Activated gamma-delta T cell (primary cell): ENCODE data around the gene MYO1F.
"Not testable (repeated sequence)": the region's sequence is repeated elsewhere in the genome, so short reads cannot be mapped to it uniquely, and the experiment has no call there.

ENCODE experiments used
- DNase-seq: peaks from one replicate; lab custom pipeline; 2025; lab: John Stamatoyannopoulos, UW

MYO1F gene

DNA sequence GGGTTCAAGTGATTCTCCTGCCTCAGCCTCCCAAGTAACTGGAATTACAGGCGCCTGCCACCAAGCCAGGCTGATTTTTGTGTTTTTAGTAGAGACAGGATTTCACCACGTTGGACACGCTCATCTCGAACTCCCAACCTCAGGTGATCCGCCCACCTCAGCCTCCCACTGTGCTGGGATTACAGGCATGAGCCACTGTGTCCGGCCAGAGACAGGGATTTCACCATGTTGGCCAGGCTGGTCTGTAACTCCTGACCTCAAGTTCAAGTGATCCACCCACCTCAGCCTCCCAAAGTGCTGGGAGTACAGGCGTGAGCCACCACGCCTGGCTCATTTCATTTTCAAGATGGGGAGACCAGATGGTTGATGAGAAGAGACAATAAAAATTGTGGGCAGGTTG, 12.4 kb downstream of the MYO1F start:
- not testable (repeated sequence) for DNase-seq

DNA sequence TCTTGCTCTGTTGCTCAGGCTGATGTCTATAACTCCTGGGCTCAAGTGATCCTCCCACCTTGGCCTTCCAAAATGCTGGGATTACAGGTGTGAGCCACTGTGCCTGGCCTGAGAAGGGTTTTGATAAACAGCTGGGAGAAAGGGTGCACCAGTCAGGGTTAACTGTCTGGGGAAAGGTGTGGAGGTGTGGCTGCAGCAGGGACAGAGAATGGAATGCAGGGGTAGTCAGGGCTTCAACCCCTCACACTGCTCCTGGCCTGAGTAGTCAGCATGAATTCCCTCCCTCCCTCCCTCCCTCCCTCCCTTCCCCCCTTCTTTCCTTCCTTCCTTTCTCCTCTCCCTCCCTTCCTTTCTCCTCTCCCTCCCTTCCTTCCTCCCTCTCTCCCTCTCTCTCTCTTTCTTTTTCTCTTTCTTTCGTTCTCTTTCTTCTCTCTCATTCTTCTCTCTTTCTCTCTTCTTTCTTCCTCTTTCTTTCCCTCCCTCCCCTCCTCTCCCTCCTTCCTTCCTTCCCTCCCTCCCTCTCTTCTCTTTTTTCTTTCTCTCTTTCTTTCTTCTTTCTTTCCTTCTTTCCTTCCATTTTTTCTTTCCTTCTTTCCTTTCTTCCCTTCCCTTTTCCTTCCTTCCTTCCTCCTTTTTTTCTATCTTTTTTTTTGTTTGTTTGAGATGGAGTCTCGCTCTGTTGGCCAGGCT, 16.0 kb downstream of the MYO1F start:
- DNase-seq, result no peak

DNA sequence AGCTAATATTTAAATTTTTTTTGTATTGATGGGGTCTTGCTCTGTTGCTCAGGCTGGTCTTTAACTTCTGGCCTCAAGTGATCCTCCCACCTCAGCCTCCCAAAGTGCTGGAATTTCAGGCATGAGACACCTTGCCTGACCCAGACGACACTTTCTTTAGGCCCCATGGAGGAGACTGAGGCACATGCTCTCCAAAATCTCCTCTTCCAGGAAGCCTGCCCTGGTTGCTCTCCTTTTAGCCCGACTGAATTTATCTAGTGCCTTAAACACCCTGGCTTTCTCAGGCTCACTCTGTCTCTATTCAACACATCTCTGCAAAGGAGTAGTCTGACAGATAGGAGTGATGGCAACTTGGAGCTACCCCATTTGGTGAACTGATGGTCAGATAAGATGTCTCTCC, 18.9 kb downstream of the MYO1F start:
- no peak for DNase-seq

DNA sequence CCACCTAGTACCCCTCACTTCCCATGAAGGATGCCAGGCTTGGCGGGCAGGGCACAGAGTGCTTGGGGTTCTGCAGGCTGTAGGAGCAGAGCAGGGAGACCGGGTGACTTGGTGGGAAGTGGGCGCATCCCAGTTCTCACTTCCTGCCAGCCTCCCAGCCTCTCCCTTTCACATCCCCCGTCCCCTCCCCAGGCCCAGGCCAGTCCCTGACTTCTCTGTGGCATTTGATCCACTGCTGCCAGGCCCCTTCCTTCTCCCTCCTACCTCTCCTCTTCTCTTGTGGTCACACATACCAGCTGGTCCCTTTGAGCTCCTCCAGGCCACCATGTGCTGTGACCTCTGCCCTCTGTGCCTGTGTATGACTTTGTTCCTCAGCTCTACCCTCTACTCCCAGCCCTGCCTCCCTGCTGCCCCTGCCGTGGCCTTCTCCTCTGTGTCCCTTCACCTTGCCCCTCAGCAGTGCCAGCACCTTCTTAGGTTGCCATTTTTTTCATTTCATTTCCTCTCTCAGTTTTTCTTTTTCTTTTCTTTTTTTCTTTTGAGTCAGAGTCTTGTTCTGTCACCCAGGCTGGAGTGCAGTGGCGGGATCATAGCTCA, 19.5 kb downstream of the MYO1F start:
- no peak for DNase-seq

DNA sequence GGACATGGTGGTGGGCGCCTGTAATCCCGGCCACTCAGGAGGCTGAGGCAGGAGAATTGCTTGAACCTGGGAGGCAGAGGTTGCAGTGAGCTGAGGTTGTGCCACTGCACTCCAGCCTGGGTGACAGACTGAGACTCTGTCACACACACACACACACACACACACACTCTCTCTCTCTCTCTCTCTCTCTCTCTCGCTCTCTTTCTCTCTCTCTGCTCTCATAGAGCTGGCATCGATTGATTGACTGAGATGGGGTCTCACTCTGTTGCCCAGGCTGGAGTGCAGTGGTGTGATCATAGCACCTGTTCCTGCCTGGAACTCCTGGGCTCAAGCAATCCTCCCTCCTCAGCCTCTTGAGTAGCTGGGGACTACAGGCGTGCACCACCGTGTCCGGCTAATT, 23.5 kb downstream of the MYO1F start:
- DNase-seq, result not testable (repeated sequence)

DNA sequence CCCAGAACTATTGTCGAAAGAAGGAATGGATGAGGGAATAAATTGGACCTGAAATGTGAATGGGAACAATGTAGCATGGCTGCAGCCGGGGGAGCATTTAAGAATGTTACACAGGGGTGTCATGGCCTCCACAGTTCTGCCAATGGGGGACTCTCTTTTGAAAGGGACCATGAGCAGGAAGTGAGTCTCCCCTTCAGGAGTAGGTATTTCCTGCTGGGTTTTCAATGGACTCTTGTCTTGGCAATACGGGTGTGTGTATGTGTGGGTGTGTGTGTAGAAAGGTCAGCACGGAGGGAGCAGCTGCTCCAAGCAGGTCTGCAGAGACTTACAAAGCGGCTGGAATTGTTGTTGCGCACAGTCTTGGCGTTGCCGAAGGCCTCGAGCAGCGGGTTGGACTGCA, 24.4 kb downstream of the MYO1F start:
- DNase-seq, result no peak

DNA sequence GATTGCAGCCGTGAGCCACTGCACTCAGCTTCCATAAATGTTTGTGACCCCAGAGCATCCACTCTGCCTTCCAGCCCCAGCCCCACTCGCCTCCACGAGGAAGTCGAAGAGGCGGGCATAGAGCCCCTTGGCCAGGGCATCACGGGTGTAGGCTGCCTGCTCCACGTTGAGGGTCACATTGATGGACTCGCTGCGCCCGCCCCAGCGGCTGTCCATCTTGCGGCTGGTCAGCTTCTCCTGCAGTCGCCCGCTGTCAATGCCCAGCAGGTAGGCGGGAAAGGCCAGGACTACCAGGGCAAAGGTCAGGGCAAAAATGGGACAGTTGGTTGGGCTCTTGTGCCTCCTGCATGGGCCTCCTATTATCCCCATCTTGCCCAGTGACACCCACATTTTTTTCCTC, 27.2 kb downstream of the MYO1F start:
- DNase-seq, result no peak

DNA sequence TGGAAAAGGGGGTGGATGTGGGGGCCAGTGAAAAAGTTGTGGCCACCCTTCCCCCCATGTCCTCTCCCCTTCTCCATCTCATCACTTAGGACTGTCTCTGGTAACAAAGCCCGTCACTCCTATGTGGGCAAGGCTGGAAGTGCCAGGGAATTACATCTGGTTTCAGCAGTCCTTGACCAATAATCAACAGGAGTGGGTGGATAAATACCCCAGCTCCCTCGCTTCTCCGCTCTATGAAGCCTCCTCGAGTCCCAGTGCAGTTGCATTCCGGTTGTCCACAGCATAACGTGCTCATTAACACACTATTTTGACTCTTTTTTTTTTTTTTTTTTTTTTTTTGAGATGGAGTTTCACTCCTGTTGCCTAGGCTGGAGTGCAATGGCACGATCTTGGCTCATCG, 31.5 kb downstream of the MYO1F start:
- no peak for DNase-seq

DNA sequence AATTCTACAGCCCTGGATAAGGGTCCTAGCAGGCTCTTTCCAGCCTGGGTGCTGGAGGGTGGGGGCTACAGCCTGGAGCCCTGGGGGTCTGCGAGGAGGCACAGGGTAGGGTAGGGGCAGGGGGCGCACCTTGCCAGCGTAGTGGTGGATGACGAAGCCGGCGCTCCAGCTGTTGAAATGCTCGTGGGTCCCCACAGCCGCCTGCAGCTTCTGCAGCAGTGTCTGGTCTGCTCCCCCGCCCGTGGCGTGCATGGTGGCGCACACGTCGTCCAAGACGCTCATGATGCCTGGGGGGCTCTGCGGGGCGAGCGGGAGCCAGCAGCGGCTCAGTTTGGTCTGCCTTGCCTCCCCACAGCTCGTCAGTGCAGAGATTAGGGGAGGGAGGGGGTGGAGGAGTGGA, 33.1 kb downstream of the MYO1F start:
- no peak for DNase-seq

DNA sequence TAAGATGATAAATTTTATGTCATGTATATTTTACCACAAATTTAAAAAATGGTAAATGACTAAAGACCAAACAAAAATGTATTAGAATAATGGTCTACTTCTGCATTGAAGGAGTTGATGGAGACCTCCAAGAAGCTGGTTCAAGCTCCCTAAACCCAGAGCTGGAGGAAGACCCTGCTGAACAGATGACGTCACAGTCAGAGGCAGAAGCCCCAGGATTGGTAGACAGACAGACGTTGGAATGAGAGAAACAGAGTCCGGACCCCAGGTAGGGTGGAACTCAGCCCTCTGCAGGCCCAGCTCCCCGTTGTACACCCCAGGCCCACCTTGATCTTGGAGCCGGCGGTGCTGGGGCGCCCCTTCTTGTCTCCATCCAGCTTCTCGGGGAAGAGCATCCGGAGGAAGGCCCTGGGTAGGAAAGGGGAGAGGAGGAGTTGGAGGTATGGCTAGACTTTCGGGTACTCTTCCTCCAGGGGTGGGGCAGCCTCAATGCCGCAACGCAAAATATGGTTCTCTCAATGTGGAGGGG, 37.6 kb downstream of the MYO1F start:
- DNase-seq, result no peak

DNA sequence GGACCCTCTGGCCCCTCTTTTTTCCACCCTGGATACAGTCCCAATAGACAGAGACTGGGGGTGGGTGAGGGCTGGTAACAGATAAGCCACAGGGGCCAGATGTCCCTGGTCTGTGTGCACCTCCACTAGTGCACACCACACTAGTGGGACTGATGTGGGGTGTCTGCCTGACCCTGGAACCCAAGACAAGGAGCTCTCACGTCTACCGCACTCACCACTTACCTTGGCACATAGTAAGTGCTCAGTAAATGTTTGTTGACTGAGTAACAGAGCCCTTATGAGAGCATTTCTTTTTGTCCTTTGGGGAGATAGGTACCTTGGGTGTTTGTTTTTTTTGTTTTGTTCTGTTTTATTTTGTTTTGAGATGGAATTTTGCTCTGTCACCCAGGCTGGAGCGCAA, 40.1 kb downstream of the MYO1F start:
- no peak for DNase-seq

DNA sequence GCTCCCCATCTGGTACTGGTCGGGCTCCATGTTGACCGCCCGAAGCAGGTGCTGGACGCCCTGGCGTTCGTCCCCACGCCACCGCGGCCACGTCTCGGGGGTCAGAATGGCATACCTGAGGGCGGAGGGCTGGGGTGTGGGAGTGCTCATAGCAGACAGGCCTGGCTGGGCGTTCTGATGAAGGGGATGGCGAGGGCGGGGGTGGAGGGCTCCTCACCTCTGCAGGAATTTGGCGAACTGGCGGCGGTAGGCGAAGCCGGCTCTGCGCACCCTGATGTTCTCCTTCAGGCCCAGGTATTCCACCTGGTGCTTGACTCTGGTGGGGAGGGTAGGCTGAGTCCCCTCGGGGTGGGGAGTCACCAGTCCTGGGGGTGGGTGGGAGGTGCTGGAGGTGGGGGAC, 41.0 kb downstream of the MYO1F start:
- DNase-seq, result no peak

DNA sequence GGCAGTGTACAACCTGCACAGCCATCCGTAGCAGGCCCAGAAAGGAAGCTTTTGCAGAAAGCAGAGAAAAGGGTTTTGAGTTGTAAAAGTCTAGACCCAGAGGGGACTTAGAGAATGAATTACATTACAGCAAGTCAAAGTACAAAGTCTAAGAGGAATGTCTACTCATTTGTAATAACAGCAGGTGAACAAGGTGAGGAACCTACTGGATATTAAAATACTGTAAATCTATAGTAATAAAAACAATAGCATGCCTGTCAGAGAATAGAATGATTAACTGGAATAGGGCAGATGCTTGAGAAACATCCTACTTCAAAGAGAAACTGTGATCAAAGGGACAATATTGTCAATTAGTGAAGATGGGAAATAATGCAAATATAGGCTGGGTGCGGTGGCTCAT, 45.0 kb downstream of the MYO1F start:
- DNase-seq, result no peak

DNA sequence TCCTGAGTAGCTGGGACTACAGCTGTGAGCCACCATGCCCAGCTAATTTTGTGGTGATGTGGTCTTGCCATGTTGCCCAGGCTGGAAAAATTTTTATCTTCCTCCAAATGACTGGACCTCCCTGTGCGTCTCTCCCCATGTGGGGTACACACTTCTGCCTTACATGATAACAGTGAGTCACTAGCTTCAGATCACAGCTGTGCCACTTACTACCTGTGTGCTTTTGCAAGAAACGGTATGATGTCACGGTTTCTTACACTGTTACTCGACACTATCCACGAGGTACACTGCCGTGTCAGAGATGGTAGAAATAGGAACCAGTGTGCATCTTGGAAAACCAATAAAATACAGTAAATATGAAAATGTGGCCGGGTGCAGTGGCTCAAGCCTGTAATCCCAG, 45.8 kb downstream of the MYO1F start:
- no peak for DNase-seq

DNA sequence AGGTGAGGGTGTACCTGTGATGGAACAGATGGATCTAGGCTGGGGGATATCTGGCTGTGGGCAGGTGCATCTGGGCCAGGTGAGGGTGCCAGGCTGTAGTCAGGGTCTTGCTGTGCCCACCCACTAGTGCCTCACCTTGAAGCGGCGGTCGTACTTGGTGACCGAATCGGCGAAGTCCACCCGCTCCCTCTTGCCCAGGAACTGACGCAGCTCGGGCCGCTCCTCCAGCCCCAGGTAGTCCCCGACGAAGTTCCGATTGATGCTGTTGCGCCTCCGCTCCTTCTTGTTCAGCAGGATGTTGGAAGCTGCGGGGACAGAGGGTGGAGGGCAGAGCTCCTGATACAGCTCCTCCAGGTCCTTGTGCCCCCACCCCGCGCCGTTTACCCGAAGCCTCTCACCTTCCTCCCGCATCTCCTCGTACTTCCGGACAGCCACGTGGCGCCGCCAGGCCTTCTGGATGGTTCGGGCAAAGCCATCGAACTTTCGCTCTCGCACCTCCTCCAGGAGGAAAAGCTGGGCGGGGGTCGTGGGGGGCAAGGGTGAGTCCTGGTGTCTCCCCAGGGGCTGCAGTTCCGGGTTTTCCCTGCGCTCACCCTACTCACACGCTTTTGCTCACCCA, 47.1 kb downstream of the MYO1F start:
- DNase-seq, result no peak

DNA sequence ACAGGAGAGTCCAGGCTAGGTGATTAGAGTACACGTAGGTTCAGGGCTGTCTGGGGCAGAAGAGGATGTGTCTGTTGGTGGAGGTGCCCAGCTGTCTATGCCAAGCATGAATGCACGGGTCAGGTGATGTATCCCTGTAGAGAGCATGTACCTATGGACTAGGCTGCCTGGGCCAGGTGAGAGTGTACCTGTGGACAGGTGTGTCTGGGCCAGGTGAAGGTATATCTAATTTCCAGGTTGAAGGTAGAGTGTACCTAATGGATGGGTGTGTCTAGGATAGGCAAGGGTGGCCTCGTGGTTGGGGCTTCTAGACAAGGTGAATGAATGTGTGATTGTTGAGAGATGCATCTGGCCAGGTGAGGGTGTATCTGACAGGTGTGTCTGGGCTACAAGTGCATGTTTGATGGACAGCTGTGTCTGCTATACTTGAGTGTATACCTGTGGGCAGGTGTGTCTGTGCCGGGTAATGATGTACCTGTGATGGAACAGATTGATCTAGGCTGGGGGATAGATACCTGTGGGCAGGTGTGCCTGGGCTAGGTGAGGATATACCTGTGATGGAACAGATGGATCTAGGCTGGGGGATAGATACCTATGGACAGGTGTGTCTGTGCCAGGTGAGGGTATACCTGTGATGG, 47.8 kb downstream of the MYO1F start:
- DNase-seq, result no peak

DNA sequence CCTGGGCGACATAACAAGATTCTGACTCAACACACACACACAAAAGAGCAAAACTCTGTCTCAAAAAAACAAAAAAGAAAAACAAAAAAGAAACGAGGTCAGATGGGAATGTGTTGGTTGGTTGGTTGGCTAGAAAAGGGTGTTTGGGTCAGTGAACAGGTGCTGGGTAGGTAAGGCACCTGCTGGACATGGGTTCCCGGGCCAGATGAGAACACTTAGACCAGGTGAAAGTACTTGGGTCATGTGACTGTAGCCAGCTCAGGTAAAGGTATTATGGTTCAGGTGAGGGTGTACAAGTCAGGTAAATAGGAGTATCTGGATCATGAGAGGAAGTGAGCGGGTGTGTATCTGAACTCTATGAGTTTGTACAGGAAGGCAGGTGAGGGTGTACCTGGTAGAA, 48.7 kb downstream of the MYO1F start:
- no peak for DNase-seq

DNA sequence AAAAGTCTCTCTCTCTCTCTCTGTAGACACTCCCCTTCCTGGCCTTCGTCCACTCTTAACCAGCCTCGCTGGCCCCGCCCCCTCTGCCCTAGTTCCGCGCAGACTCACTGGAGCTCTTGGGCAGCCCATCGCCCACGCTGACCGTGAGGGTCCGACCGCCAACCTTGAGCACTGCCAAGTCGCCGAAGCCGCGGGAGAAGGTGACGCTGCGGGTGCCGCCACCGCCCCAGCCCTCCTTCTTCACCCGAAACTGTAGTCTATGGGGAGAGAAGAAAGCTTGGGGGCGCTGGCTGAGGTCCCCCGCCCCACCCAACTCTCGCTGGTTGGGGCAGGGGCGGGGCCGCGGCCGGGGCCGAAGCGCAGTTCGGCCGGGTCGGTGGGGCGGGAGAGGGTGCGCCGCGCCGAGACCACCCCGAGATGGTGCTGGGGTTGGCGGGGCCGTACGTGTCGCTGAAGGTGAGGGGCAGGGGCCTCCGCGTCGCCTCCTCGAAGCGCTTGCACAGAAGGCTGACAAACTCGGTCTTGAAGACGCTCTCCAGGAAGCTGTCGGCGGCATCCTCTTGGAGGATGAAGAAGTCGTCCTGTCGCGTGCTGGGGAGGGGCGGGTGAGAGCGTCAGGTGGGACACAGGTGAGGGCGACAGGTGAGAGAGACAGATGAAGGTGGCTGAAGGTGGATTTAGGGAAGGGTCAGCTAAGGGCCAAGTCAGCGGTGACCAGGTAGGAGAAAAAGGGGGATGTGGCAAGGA, 50.7 kb downstream of the MYO1F start:
- no peak for DNase-seq

DNA sequence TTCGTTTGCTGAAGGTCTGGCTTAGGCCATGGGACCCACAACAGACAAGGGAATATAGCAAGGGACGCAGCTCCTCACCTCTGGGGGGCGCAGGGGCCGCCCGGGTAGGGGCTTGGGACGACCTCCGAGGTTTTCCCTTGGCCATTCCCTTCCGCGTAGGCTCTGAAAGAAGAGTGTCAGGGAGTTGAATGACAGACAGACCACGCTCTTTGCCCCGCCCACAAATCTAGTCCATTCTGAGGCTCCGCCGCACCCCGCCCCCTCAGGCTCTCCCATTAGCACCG, 51.9 kb downstream of the MYO1F start:
- no peak for DNase-seq

DNA sequence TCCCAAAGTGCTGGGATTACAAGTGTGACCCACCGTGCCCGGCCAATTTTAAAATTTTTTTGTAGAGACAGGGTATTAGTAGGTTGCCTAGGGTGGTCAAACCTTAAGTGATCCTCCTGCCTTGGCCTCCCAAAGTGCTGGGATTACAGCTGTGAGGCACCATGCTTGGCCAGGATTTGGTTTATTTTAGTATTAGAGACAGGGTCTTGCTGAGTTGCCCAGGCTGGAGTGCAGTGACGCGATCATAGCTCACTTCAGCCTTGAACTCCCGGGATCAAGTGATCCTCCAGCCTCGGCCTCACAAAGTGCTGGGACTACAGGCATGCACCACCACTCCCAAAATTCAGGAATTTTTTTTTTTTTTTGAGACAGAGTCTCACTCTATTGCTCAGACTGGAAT, 57.9 kb downstream of the MYO1F start:
- no peak for DNase-seq

DNA sequence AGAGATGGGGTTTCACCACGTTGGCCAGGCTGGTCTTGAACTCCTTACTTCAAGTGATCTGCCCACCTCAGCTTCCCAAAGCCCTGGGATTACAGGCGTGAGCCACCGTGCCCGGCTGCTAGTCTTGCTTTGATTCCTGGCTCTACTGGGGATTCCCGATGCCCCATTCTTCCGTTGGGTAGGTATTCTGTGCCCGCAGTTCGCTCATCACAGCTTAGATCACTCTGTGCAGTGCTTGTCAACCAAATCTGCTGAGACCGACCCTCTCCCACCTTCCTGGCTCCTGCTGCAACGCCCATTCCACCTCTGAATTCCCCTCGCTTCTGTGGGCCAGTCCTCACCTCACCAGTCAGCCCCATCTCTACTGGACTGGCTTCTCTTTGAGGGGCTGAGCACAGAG, 58.7 kb downstream of the MYO1F start:
- DNase-seq, result no peak
